ENCODE data around the gene FURIN.
"Not testable (repeated sequence)": the region's sequence is repeated elsewhere in the genome, so short reads cannot be mapped to it uniquely, and the experiment has no call there.

FURIN gene

DNA sequence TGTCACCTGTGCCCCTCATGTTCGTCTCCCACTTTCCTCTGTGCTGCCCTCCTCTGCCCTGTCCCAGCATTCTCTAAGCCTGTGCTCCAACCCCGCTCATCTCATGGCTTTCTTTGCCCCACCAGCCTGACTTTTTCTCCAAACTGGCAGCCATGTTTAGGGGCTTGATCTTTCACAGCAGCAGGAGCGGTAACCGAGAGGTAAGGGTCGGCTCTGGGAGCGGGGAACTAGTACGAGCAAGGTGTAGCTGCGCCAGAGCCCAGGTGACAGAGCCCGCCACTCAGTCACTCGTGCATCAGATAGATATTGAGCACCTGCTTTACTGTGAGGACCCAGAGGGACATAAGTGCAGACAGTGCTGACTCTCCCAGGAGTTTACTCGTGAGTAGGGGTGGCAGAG lies 48.1 kb downstream of the FURIN start:
- DNase-seq (ENCODE audit: low spot score) = no peak

DNA sequence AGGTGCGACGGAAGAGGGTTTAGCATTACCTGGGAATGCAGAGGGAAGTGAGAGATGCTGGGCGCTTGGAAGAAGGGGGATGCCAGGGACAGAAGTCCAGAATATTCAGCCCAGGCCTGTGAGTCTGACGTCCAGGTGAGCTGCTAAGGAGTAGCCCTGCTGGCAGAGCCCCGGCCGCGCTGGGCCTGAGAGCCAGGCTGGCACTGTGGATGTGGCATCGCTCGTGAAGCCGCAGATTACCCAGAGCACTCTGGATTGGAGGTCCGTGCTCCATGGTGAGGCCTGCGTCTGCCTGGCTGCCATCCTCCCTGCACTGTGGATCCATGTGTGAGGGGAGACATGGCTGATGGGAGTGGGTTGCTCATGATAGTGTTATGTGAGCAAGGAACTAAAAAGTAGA lies 49.2 kb downstream of the FURIN start:
- DNase-seq (ENCODE audit: low spot score) = no peak

DNA sequence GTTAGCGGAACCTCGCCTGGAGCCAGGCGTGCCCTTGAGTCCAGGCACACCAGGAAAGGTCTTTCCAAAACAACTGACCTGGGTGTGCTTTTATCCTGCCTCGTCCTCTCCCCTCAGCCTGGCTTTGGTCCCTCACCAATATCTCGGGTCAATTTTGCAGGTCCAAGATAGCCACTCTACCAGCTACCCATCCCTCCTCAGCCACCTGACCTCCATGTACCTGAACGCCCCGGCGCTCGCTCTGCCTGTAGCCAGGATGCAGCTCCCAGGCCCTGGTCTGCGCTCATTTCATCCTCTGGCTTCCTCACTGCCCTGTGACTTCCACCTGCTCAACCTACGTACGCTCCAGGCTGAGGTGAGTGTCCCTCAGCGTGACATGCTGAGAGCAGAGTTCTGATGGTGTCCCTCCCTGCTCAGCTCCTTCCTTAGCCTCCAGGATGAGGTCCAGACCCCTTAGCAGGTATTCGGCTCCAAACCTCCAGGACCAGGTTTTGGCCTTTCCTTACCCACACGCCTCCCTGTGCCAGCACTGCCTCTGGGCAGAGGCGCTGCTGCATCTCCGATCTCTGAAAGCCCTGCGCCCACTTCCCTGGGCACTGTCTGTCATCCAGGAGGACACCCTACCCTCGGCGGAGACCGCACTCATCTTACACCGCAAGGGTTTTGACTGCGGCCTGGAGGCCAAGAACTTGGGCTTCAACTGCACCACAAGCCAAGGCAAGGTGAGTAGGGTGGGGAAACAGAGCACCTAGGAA lies 49.8 kb downstream of the FURIN start:
- no peak for DNase-seq (ENCODE audit: low spot score)

DNA sequence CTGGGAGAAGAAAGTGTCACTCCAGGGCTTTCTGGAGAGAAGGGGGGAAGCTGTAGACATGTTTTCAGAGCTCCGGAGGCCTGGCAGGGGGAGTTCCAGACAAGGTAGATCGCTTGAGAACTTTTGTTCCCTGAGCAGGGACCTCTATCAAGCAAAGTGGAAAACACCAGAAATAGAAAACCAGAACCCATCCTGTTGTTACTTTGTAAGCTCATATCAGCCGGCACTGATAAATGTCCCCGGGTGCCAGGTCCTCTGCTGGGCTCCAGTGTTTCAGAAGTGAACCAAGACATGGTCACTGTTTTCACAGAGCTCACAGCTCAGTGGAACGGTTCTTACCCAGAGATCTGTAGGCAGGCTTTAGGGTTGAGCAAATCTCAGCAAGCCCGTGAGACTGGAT lies 50.4 kb downstream of the FURIN start:
- DNase-seq (ENCODE audit: low spot score) = no peak

DNA sequence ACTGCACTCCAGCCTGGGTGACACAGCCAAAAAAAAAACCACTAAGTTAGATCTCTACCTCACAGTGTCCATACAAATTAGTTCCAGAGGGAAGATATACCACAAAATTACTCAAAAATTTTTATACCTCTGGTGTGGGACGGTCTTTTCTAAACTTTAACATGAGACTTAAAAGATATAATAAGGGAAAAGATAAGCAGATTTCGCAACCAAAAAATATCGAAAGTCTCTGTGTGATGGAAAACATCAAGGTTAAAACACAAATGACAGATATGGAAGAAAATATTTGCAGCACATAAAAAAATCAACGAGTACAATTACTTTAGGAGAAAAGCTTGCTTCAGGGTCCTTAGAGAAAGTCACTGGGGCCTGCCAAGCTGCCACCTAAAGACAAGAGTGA lies 53.5 kb downstream of the FURIN start:
- DNase-seq (ENCODE audit: low spot score) = no peak

DNA sequence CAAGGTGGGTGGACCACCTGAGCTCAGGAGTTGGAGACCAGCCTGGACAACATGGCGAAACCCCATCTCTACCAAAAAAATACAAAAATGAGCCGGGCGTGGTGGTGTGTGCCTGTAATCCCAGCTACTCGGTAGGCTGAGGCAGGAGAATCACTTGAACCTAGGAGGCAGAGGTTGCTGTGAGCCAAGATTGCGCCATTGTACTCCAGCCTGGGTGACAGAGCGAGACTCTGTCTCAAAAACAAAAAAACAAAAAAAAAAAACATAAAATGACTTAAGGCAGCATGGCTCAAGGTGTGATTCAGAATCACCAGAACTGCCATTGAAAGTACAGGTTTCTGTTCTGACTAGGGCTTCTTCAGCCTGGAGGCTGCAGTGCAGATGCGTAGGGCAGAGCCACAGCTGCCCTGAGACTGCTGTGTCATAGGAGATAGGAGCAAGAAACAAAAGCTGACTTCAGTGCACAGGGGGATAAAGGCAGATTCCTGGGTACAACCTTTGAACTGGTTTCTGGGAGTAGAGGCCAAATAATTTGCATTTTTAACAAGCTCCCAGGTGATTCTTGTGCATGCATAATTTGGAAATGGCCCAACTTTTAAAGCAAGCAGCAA lies 54.4 kb downstream of the FURIN start:
- DNase-seq (ENCODE audit: low spot score) = not testable (repeated sequence)

DNA sequence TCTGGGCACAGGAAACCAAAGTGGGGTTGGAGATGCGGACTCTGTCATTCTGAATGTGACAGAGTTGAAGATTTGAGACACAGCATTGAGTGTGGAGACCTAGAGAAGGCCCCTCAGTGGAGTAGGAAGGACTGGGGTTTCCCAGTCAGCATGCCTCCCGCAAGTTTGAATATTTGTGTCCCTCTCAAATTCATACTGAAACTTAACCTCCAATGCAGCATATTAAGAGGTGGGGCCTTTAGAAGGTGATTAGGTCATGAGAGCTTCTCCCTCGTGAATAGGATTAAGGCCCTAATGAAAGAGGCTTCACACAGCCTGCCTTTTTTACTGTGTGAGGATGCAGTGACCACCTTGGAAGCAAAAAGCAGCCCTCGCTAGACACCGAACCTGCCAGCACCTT lies 56.0 kb downstream of the FURIN start:
- DNase-seq (ENCODE audit: low spot score) = no peak

DNA sequence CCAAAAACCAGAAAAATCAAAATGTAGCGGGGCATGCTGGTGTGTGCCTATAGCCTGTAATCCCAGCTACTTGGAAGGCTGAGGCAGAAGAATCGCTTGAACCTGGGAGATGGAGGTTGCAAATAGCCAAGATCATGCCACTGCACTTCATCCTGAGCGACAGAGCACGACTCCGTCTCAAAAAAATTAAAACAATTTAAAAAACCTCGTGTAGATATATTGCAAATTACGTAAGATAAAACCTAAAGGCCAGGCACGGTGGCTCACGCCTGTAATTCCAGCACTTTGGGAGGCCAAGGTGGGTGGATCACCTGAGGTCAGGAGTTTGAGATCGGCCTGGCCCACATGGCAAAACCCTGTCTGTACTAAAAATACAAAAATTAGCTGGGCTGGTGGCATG lies 58.4 kb downstream of the FURIN start:
- DNase-seq (ENCODE audit: low spot score) = not testable (repeated sequence)

DNA sequence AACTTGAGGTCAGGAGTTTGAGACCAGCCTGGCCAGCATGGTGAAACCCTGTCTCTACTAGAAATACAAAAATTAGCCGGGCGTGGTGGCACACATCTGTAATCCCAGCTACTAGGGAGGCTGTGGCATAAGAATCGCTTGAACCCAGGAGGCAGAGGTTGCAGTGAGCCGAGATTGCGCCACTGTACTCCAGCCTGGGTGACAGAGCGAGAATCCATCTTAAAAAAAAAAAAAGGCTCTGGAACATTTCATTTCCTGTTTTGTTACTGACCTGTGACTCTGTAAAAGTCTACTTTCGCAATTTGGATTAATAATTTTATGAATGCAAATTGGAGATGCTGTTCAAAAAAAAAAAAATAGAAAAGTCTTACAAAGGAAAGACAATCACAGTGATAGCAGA lies 59.7 kb downstream of the FURIN start:
- not testable (repeated sequence) for DNase-seq (ENCODE audit: low spot score)

DNA sequence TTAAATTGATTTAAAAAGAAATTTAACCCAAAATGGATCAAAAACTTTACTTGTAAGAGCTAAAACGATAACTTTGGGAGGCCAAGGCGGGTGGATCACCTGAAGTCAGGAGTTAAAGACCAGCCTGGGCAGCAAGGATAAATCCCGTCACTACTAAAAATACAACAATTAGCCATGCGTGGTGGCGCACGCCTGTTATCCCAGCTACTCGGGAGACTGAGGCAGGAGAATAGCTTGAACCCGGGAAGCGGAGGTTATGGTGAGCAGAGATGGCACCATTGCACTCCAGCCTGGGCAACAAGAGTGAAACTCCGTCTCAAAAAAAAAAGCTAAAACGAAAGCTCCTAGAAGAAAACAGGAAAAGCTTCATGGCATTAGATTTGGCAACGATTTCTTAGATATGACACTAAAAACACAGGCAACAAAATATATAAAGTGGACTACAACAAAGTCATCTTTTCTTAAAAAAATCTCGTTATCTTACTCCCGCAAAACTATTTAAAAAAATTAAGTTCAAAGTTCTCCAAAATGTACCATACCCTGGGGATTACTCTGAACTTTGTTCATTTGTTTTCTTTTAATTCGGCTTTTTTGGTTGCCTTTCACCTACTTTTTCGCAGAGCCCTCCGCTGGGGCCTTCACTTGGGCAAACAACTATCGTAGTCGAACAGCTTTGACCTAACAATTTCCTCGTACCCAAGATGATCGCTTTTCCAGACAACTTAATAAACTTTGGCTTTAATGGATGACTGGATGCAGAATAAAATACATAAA lies 61.0 kb downstream of the FURIN start:
- DNase-seq (ENCODE audit: low spot score) = no peak

DNA sequence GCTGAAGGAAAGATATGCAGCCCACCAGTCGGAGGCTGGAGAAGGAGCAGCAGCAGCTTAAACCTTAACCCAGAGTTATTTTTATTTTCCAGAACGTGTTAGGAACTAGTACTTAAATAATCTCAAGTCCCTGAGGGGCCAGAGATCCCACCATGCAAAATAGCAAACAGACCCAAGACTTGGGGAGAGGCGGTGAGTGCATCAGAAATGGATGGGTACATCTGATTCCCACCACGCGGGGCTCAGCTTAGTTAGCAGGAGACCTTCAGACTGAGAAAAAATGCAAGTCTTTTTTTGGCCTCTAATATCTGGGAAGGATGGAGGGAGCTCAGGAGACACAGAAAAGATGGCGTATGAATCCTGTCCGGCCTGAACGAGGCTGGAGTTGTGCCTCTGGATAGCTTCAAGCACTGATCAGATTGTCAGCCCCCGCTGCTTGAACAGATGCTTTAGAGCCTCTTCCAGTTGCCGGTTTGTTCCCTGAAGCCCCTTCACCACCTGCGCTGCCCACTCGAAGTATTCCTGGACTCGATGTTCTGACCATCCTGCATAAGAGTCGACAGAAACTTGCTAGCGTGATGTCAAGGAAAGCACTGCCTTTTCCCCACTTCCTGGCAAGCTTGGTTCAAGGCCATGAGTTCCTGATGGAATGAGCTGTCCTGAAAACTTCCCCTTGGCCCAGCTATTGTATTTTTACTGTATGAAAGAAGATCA lies 62.6 kb downstream of the FURIN start:
- DNase-seq (ENCODE audit: low spot score) = peak; percentile 11

DNA sequence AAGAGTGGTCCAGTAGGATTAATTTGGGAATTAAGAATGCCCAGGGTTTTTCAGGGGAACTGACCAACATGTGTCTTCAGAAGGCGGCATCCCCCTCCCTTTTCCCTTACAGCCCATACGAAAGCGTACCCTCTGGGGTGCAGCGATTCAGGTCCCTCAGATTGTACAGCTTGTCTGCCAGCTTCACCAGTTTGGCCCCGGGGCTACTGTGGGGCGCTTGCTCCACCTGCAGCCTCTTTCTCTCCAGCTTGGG lies 63.1 kb downstream of the FURIN start:
- DNase-seq (ENCODE audit: low spot score) = no peak

DNA sequence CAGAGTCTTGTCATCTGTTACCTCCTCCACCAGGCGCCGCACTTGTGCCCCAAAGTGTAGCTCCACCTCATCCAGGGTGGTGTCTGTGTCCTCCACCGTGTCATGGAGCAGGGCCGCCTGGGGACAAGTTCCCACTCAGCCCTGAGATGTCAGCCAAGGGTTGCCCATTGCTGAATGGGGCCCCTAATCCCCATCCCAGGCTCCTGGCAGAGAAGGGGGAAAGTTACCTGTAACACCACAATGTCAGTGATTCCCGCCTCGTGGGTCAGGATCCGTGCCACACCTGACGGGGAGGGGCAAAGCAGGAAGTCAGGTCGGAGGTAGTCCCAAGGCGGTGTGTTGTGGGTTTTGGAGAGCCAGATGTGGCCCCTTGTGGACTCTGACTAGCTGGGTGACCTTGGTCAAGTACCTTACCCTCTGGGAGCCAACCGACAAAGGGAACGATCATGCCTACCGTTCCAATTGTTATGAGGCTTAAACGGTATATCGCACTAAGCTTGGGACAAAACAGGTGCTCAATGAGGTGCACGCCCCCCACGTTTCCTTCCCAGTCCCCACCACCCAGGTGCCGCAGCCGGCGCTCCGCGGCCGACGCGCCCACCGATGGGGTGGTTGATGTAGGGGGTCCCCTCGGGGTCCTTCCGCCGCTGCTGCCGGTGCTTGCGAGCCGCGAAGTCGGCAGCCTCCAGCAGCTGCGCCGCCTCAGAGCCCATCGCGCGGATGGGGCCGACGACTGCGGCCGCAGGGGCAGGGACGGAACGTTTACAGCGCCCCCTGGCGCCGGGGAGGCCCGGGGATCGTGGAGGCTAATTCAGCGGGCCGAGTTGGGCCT lies 63.7 kb downstream of the FURIN start, which contains the start of gene HDDC3:
Gene HDDC3 (minus strand): TSS at position 722 of the 832 bp plus-strand sequence. CDS start 9 bp downstream, at position 713.
- peak; percentile 92 for DNase-seq (ENCODE audit: low spot score)

DNA sequence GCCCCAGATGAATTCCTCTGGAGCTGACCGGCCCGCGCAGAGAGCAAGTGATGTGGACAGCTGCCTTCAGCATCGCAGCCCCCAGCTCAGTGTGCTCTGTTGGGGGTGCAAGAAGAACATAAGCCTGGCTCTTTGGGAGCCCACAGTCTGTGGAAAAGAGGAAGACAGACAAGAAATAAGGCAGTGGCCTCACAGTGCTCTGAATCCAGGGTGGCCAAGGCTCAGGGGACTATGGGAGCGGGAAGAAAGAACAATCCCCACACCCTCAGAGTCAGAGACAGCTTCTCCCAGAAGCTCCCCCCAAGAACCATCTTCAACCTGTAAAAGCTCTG lies 64.2 kb downstream of the FURIN start:
- no peak for DNase-seq (ENCODE audit: low spot score)
